ENCODE data around the gene GDI2. TPM values are rescaled to one million over a fixed set of nuclear protein-coding genes. Genes with fewer than 3 reads are reported as not detected.
A peak's percentile ranks its signal among the peaks of the same experiment; 100 is the strongest.

GDI2 gene
- total and polyA plus RNA-seq, 2 of the 13 experiments (the other 11 are each of a cell fraction or from before 2014, with no cell fraction given) = 153 to 477 TPM

- WGBS (ENCODE audit: low lambda C conversion rate) = 90% methylated on average over 4 of the region's 4 CpGs
- no peak for FAIRE-seq
Measured at GRCh38 chr10:5805711-5806110, 7.5 kb downstream of the GDI2 start.

More at GRCh38 chr10:5805711-5806110, 7.5 kb downstream of the GDI2 start:
- Histone ChIP-seq H3K79me2 (ENCODE audit: insufficient read depth, low read length) (peaks cover 97% of the 10 kb centered on the region), H2AFZ (ENCODE audit: low read length) (no peak overlapping the region), H3K4me2 (ENCODE audit: low read depth, low read length) (no peak overlapping the region), H3K9ac (ENCODE audit: insufficient read depth, low read depth, low read length) (no peak overlapping the region), H3K27ac (ENCODE audit: extremely low read length, insufficient read depth, low read length) (no peak overlapping the region), H3K4me1 (ENCODE audit: insufficient read depth, low read length) (peaks cover 85% of the 10 kb centered on the region), H3K27me3 (ENCODE audit: control insufficient read depth in 1 of 2, insufficient read depth in 2 of 2, low read length in 2 of 2) (no peaks in the 10 kb centered on the region; a peak in 1 of 5 replicates), H3K9me3 (ENCODE audit: low read length) (no peaks in the 10 kb centered on the region), H3K36me3 (replicated peaks in 1 of 2; ENCODE audit: control insufficient read depth in 1 of 2, insufficient read depth in 2 of 2, low read length in 2 of 2) (peaks cover 2 to 17% of the 10 kb centered on the region in 2 experiments; a peak in 3 of 5 replicates), H3K4me3 (replicated peaks in 1 of 3; ENCODE audit: insufficient read depth in 1 of 3, low read depth in 2 of 3, low read length in 3 of 3) (no peak overlapping the region), H4K20me1 (ENCODE audit: insufficient read depth, low read length) (peaks cover 94% of the 10 kb centered on the region)
- intact Hi-C loops (cut with micrococcal nuclease; ENCODE audit: unreplicated experiment) (no loop called here), in situ Hi-C loops (cut with HindIII; ENCODE audit: extremely low pct_ligation_motif_present, low pct_unique_long_range_greater_than_20kb) (no loop called here)
- POLR2A ChIA-PET = interaction anchor here (1.7 kb wide), 1 partner anchor 8 kb away, joined by 9 read pairs; the partner anchor contains the start of gene GDI2
- DNase-seq (ENCODE audit: low spot score) (no peak), ATAC-seq (no peak)
- CTCF ChIA-PET (ENCODE audit: low intra/inter-chr PET ratio, low total read pairs) = no interaction called here
- BruUV-seq (replicated peaks) = no TSS peak
- no peak for TF ChIP-seq MBNL3 (CRISPR knock-in tag; conservative IDR thresholded peaks at IDR 0.05)
- peak; percentile 34; the same call in 1 of the 2 replicates for TF ChIP-seq RBFOX2 (IDR thresholded peaks at IDR 0.05; ENCODE audit: low read depth, low read length)
- TF ChIP-seq GZF1 (CRISPR knock-in tag; IDR thresholded peaks at IDR 0.05) = no peak
- TF ChIP-seq ZFP36L1 (CRISPR knock-in tag; IDR thresholded peaks at IDR 0.05) = no peak
- TF ChIP-seq ZNF12 (CRISPR knock-in tag; IDR thresholded peaks at IDR 0.05) = no peak
- no peak for TF ChIP-seq ZXDC (CRISPR knock-in tag; IDR thresholded peaks at IDR 0.05)
- no peak for TF ChIP-seq BCLAF1 (IDR thresholded peaks at IDR 0.05)
